Tibial nerve (tissue), 4 donors: ENCODE data around the gene SMG6.

Source experiments
- EP300 ChIP-seq, 2 donors: sonication (generic); formaldehyde crosslinking; IDR thresholded peaks; one replicate each; pipeline ENCODE4 v1.6.1; 2017; ENCODE audit warnings: antibody characterized with exemption in 2 of 2, mild to moderate bottlenecking in 1 of 2
- POLR2A ChIP-seq, 2 donors: fragments of 450-650 bp; IDR thresholded peaks; one replicate each; pipeline ENCODE4 v1.6.1; 2017; ENCODE audit warnings: antibody characterized with exemption in 2 of 2, mild to moderate bottlenecking in 2 of 2, moderate library complexity in 2 of 2
- TF ChIP-seq, protein P1 (sequence below), 5 experiments: fragments of 200-600 bp in 3 of 5; fragments of 450-650 bp in 2 of 5; sonication (generic) in 3 of 5; IDR thresholded peaks; one replicate each; pipeline ENCODE4 v1.5.1; 2016 to 2019; ENCODE audit warnings: antibody characterized with exemption in 5 of 5, mild to moderate bottlenecking in 3 of 5, moderate library complexity in 2 of 5

DNA sequence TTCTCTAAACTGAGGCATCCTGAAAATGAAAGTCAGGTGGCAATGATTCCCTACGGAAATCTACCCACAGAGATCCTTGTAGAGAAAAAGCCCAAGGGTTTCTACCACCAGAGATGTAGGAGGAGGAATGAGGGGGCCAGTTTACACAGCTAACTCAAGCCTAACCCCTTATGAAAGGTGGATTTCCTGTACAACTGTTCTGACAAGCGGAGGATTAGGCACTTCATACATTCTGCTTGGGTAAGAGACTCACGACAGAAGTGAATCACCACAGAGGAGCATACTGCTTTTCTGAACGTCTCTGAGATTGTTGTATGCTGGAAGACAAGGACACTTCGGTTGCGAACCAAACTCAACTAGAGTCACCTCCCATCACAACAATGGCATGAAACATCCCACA, 72.7 kb downstream of the SMG6 start:
- TF ChIP-seq, protein P1, sequence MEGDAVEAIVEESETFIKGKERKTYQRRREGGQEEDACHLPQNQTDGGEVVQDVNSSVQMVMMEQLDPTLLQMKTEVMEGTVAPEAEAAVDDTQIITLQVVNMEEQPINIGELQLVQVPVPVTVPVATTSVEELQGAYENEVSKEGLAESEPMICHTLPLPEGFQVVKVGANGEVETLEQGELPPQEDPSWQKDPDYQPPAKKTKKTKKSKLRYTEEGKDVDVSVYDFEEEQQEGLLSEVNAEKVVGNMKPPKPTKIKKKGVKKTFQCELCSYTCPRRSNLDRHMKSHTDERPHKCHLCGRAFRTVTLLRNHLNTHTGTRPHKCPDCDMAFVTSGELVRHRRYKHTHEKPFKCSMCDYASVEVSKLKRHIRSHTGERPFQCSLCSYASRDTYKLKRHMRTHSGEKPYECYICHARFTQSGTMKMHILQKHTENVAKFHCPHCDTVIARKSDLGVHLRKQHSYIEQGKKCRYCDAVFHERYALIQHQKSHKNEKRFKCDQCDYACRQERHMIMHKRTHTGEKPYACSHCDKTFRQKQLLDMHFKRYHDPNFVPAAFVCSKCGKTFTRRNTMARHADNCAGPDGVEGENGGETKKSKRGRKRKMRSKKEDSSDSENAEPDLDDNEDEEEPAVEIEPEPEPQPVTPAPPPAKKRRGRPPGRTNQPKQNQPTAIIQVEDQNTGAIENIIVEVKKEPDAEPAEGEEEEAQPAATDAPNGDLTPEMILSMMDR (IDR thresholded peaks at IDR 0.05), result no peak
- no peak for TF ChIP-seq POLR2A (IDR thresholded peaks at IDR 0.05)
- no peak for TF ChIP-seq EP300 (IDR thresholded peaks at IDR 0.05)
